ENCODE measurements around the gene SPACA9. TPM values are rescaled to one million over a fixed set of nuclear protein-coding genes. Genes with fewer than 3 reads are reported as not detected.

SPACA9 gene
- total RNA-seq, 2 donors from 2014 or later = 2.3 TPM; not detected in 1

GRCh38 chr9:132837501-132838286, 41.0 kb upstream of the SPACA9 start:
- Histone ChIP-seq H3K4me1 (no peaks in the 10 kb centered on the region), H3K27ac (no peak overlapping the region), H3K4me3 (no peak overlapping the region), H3K9me3 (no peaks in the 10 kb centered on the region), H3K36me3 (replicated peaks in 1 of 2; ENCODE audit: insufficient read depth in 1 of 2, low read depth in 2 of 2) (no peaks in the 10 kb centered on the region), H3K27me3 (no peaks in the 10 kb centered on the region)
- 73 to 82% methylated on average over 16 of the region's 16 CpGs for WGBS, 2 donors
- intact Hi-C loops (cut with DNase I) = no loop called here
- ATAC-seq (no peak), DNase-seq (no peak)
- no peak for TF ChIP-seq CTCF (IDR thresholded peaks at IDR 0.05)
- TF ChIP-seq POLR2A (IDR thresholded peaks at IDR 0.05) = no peak

GRCh38 chr9:132838291-132838690, 40.4 kb upstream of the SPACA9 start:
- Histone ChIP-seq H3K4me1 (no peaks in the 10 kb centered on the region), H3K9me3 (no peaks in the 10 kb centered on the region), H3K27ac (no peak overlapping the region), H3K27me3 (no peaks in the 10 kb centered on the region), H3K4me3 (no peak overlapping the region), H3K36me3 (replicated peaks in 1 of 2; ENCODE audit: insufficient read depth in 1 of 2, low read depth in 2 of 2) (no peaks in the 10 kb centered on the region)
- TF ChIP-seq CTCF (IDR thresholded peaks at IDR 0.05) (no peak), POLR2A (IDR thresholded peaks at IDR 0.05) (no peak)
- ATAC-seq (no peak), DNase-seq (no peak)
- WGBS, 2 donors = 76 to 83% methylated on average over 4 of the region's 4 CpGs
- intact Hi-C loops (cut with DNase I) = no loop called here

GRCh38 chr9:132840980-132841379, 37.7 kb upstream of the SPACA9 start:
- DNase-seq = no peak
- no peak for TF ChIP-seq CTCF (IDR thresholded peaks at IDR 0.05)
- no peak for TF ChIP-seq POLR2A (IDR thresholded peaks at IDR 0.05)
- H3K4me3 ChIP-seq = no peak overlapping the region
- intact Hi-C loops (cut with DNase I) = no loop called here
- 82 to 86% methylated on average over 9 to 13 of the region's 13 CpGs for WGBS, 2 donors
- H3K27me3 ChIP-seq = no peaks in the 10 kb centered on the region
- H3K27ac ChIP-seq = no peak overlapping the region
- ATAC-seq = no peak
- H3K9me3 ChIP-seq = no peaks in the 10 kb centered on the region
- H3K4me1 ChIP-seq = no peaks in the 10 kb centered on the region
- H3K36me3 ChIP-seq (replicated peaks in 1 of 2; ENCODE audit: insufficient read depth in 1 of 2, low read depth in 2 of 2) = no peaks in the 10 kb centered on the region

GRCh38 chr9:132842124-132843044, 36.3 kb upstream of the SPACA9 start:
- H3K27ac ChIP-seq = no peak overlapping the region
- H3K9me3 ChIP-seq = no peaks in the 10 kb centered on the region
- no peaks in the 10 kb centered on the region for H3K27me3 ChIP-seq
- ATAC-seq (no peak), DNase-seq (no peak)
- H3K4me3 ChIP-seq = no peak overlapping the region
- TF ChIP-seq POLR2A (IDR thresholded peaks at IDR 0.05) = no peak
- no peak for TF ChIP-seq CTCF (IDR thresholded peaks at IDR 0.05)
- H3K36me3 ChIP-seq (replicated peaks in 1 of 2; ENCODE audit: insufficient read depth in 1 of 2, low read depth in 2 of 2) = no peaks in the 10 kb centered on the region
- H3K4me1 ChIP-seq = no peaks in the 10 kb centered on the region
- WGBS, 2 donors = 74 to 75% methylated on average over 5 of the region's 5 CpGs
- intact Hi-C loops (cut with DNase I) = no loop called here
